Body of pancreas (tissue), 4 donors: ENCODE data around the gene MCHR2. TPM values are rescaled to one million over a fixed set of nuclear protein-coding genes. Genes with fewer than 3 reads are reported as not detected.

Source experiments
- ATAC-seq: fragments of 150-250 bp; one replicate; pipeline ENCODE4 v1.9.1; 2016
- DNase-seq, 4 donors: peaks; one replicate each; pipeline ENCODE4 v3.0.0-alpha.2; 2019
- H3K27ac ChIP-seq, 4 donors: fragments of 200-600 bp; sonication (generic); 1 replicate in 3 of 4; 2 replicates in 1 of 4; pipeline versions ENCODE4 v1.5.1 to v1.6.1; 2016 to 2019; ENCODE audit warnings: mild to moderate bottlenecking in 1 of 4, mixed read lengths in 1 of 4, moderate library complexity in 1 of 4
- H3K27me3 ChIP-seq, 2 donors: fragments of 200-600 bp; sonication (generic); one replicate each; pipeline ENCODE4 v1.6.0; 2016; ENCODE audit warnings: mild to moderate bottlenecking in 1 of 2
- H3K36me3 ChIP-seq, 2 donors: fragments of 200-600 bp; sonication (generic); replicated peaks in 1 of 2; 2 replicates each; pipeline ENCODE4 v1.5.1; 2016; ENCODE audit warnings: low read depth in 2 of 2; ENCODE audit not compliant: insufficient read depth in 1 of 2
- H3K4me1 ChIP-seq: fragments of 200-600 bp; sonication (generic); one replicate; pipeline ENCODE4 v1.6.0; 2016
- H3K4me3 ChIP-seq, 2 donors: fragments of 200-600 bp; sonication (generic); 1 replicate in 1 of 2; 2 replicates in 1 of 2; pipeline ENCODE4 v1.5.1; 2016 to 2019
- H3K9me3 ChIP-seq, 3 donors: fragments of 200-600 bp; sonication (generic); 1 replicate in 2 of 3; 2 replicates in 1 of 3; pipeline ENCODE4 v1.5.1; 2016
- CTCF ChIP-seq, 7 experiments: fragments of 450-650 bp in 4 of 7; fragments of 200-600 bp in 3 of 7; sonication (generic) in 3 of 7; IDR thresholded peaks; one replicate each; pipeline ENCODE4 v1.5.1; 2016 to 2019; ENCODE audit warnings: antibody characterized with exemption in 7 of 7
- POLR2A ChIP-seq, 3 donors: fragments of 450-650 bp; IDR thresholded peaks; one replicate each; pipeline ENCODE4 v1.6.1; 2016; ENCODE audit warnings: antibody characterized with exemption in 3 of 3, mild to moderate bottlenecking in 2 of 3
- WGBS, 2 donors: methylation state at CpG; one replicate each; pipeline ENCODE4 v1.1.5; 2017; 5-methylcytosine and 5-hydroxymethylcytosine counted together
- intact Hi-C: fragments of 100-400 bp; cut with DNase I; formaldehyde crosslinking; loops from one replicate; pipeline ENCODE4 v1.15.1; 2023
- total RNA-seq, 2 donors: library from RNA; depleted of rRNA; stranded (reverse); fragments of >200 nt; gene quantifications; one replicate each; pipeline ENCODE4 v1.1.0, GENCODE V29; 2016

The MCHR2 gene
- total RNA-seq, 2 donors from 2014 or later: not detected

- H3K4me1 ChIP-seq: no peaks in the 10 kb centered on the region
- TF ChIP-seq CTCF (IDR thresholded peaks at IDR 0.05) (no peak), POLR2A (IDR thresholded peaks at IDR 0.05) (no peak)
- no peak overlapping the region for H3K4me3 ChIP-seq
- WGBS, 2 donors: 51 to 67% methylated on average over 2 of the region's 2 CpGs
- ATAC-seq (no peak), DNase-seq (no peak)
- no peaks in the 10 kb centered on the region for H3K36me3 ChIP-seq
- H3K9me3 ChIP-seq: no peaks in the 10 kb centered on the region
- intact Hi-C loops: loop anchor here (5.0 kb wide), 1 partner anchor 224 kb away; no protein-coding TSS in a partner anchor
- H3K27ac ChIP-seq: no peak overlapping the region
- no peaks in the 10 kb centered on the region for H3K27me3 ChIP-seq
Observed at GRCh38 chr6:99873084-99873483, 120.9 kb downstream of the MCHR2 start.

- 50 to 60% methylated on average over 3 of the region's 3 CpGs for WGBS, 2 donors
- Histone ChIP-seq H3K9me3 (no peaks in the 10 kb centered on the region), H3K4me3 (no peak overlapping the region), H3K4me1 (no peaks in the 10 kb centered on the region), H3K27me3 (no peaks in the 10 kb centered on the region), H3K27ac (no peak overlapping the region), H3K36me3 (no peaks in the 10 kb centered on the region)
- intact Hi-C loops: loop anchor here (5.0 kb wide), 1 partner anchor 226 kb away; no protein-coding TSS in a partner anchor
- ATAC-seq: no peak
- no peak for TF ChIP-seq CTCF (IDR thresholded peaks at IDR 0.05)
- TF ChIP-seq POLR2A (IDR thresholded peaks at IDR 0.05): no peak
- DNase-seq: no peak
Observed at GRCh38 chr6:99871641-99872040, 122.4 kb downstream of the MCHR2 start.
